Activated T-cell treated with anti-CD3 and anti-CD28 coated beads for 4 hours (primary cell): Measurements from ENCODE around the gene TMCC3.
A peak's percentile ranks its signal among the peaks of the same experiment; 100 is the strongest.
"Not testable (repeated sequence)": the region's sequence is repeated elsewhere in the genome, so short reads cannot be mapped to it uniquely, and the experiment has no call there.

ENCODE experiments used
- DNase-seq: peaks from one replicate; pipeline ENCODE4 v3.0.0-alpha.2; 2020

Gene TMCC3

GRCh38 chr12:94631058-94631457 is 19.3 kb downstream of the TMCC3 start:
- no peak for DNase-seq

DNA sequence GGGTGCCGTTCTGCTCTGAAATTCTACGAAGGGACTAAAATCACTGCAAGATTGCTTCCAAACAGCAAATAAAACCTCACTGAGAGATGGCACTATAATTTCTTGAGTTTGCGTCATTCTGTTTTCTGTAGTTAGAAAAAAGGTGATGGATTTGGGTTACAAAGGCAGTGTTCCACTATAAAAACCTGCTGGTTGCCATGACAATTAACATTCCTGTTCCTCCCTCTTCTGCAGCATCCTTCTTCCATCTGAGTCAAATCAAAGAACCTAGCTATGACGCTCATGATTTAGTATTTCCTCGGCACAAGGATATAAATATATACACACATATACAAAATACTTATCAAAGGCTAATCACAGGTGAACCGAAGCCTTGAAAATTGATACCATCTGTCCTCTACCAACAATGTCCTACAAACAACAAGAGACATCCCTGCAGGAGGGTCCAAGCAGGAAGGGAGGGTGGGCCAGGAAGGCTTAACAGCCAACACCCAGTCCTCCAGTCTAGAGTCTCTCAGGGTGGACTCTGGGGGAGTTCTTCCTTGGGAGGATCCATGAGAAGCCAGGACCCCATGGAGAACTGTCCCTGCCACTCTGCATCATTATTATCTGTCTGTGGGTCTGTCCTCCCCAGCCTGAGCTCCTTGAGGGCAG is 21.4 kb downstream of the TMCC3 start:
- no peak for DNase-seq

DNA sequence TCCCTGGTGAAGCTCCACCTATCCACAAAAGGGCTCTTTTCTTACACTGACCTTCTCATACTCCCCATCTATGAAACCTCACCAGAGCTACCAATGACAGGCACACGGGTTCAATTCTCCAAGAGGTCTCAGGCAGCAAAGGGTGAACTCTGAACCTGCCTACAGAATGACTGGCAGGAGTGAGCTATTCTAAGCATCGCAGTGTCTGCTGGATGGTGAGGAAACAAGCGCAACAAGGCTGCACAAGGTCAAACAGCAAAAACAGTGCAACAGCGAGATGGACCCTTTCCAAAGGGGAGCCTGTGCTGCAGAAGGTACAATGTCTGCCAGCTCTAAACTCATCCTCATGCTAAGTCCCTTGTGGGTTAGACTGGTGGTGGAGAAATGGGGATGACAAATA is 22.0 kb downstream of the TMCC3 start:
- no peak for DNase-seq

DNA sequence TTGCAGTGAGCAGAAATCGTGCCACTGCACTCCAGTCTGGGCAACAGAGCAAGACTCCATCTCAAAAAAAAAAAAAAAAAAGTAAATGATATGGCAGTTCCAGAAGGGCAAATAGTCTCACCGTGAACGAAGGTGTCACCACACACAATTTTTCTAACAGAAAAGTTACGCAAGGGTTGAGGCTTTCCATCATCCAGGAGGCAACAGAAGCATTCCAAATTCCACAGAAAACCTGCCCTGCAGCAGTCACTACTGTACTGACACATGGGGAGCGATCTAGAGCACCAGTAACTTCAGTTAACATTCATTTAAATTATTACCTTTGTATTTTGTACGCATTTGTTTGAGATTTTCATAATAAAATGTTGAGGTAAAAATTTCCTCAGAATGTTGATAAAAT is 24.8 kb downstream of the TMCC3 start:
- no peak for DNase-seq

DNA sequence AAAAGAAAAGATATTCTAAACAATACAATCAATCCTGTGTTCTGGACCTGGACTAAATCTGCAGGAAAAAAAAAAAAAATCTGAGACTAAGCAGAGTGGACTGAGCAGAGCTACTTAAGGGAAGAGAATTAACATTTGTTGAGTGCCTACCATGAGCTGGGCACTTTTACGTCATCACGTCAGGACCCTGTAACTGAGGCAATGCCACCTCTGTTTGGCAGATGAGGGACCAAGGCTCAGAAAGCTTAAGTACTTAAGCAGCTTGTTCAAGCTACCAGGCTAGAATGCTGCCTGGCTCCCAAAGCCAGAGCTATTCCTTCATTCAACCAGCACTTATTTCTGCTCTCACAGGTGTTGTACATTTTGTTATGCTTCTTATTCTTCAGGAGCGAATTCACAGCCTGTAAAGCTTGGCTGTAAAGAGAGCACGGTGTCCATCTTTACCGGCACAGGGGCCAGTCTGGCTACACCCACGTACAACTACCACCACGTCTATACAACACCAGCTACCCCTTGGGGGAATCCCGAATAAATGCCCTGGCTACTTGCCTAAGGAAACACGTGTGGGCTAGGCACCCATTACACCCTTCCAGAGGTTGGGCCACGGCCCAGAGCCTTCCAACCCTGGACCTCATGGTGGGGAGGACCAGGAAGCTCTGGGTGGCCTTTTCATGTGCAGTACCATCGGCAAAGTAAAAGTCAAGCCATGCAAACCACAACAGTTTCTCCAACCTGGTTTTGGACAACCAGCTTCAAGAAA is 27.0 kb downstream of the TMCC3 start:
- DNase-seq, result no peak

DNA sequence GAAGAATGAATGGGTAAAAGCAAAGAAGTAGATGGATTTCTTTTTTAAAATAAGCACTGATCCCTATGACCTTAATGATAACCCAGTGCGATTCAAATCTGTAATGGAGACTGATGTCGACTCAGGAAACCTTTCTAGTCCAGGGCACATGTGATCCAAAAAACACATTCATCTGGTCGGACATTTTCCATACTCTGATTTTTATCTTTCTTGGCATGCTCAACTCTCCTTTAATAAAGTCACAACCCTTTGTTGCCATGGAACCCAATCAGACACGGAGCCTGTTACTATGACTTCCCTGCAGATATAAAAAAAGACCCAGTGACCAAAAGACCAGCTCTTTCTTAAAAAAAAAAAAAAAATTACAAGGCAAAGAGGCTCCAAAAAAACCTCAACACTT is 27.9 kb downstream of the TMCC3 start:
- no peak for DNase-seq

DNA sequence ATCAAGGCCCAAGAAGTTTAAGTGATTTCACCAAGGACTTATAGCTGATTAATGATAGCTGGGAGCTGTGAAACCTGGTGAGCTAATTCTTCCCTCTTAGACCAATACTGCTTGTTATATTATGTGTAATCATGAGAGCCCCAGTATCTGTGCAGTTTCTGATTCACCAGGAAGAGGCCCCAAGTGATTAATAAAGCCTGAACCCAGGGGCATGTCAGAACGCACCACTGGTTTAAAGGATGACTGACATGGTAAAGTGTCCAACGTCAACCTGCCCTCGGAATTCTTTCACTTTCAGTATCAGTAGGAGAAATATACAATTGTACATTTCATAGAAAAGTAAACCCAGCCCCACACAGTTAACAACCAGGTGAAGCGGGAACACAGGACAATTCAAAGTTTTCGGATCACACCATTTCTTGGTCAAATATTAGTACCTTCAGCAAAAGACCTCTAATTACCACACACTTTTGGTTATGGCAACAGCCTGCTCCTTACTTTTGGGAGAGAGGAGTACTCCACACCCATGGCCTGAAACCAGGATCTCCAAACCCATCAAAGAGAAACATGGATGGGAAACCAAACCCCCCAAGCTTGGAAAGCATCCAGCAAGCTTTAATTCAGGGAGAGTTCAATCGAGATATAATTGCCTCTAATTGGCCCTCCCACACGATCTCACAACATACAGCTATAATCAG is 28.5 kb downstream of the TMCC3 start:
- peak; percentile 6 for DNase-seq

- DNase-seq, result no peak
These were observed 29.7 kb downstream of the TMCC3 start for GRCh38 chr12:94620621-94621020.

DNA sequence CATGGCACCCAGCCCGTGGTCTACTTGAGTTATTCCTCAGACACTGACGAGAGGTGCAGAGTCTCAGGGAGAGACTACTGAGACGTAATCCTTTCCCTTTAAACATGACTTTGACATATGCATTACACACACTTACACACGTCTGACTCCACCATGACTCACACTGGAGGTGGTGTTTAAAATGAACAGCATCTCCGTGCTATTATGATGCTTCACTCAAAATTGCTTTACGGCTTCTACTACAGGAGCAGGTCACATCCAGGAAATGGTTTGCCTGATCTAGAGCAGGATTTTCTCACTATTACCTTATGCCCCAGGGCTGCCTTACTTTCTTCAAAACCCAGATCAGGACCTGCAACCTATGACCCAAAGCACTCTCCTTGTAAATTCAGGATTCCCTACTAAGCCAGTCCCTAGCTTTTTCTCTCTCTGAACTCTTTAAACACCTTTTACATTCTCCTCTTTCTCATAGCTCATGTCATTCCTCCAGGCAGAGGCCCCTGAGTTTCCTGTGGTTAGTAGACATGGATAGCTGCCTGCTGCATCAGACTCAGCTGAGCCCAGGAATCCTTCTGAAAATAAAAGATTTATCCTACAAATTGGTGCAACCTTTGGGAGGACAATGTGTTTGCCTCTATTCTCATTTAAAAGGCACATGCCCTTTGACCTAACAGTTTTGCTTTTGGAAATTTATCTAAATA is 31.2 kb downstream of the TMCC3 start:
- DNase-seq, result no peak

- no peak for DNase-seq
These were observed 33.3 kb downstream of the TMCC3 start for GRCh38 chr12:94617101-94617500.

GRCh38 chr12:94616203-94616729 is 34.1 kb downstream of the TMCC3 start:
- DNase-seq, result no peak

DNA sequence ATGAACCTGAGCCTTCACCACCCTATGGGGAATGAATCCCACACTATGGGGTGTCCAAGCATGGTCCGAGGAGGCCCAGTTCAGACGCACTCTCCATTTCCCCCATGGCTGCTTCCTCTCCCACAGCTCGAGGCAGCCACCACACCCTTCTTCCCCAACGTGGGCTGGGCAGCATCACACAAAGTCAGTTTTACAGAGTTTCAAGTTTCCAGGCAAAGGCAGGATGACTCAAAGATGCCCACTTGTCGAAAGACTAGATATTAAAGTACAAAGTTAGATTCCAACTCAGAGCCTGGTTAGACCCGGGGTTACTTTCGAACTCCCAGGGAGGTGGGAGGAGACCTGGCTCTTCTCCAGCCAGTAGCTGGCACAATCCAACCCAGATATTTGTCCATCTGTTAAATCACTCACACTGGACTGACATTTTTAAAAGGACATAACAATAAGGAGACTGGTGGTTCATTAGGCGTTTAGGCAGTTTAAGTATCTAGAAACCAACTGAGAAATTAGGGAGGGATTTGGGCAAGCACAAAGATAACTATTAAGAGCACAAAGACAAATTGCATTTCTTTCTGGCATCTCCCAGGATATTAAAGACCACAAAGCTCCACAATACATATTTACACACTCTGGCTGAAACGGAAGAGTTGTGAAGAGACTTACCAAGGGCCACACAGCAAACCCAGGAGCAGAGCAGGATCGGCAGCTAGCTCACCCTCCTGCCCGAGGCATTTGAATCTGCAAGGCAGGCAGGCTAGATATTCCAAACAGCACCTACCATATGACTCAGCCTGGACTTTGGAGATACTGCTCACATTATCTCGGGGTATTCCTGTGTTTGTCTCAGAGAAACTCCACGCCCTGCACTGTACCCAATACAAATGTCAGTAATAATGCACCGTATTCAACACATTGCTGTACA is 34.8 kb downstream of the TMCC3 start:
- no peak for DNase-seq

- DNase-seq, result no peak
These were observed 36.1 kb downstream of the TMCC3 start for GRCh38 chr12:94614288-94614721.

DNA sequence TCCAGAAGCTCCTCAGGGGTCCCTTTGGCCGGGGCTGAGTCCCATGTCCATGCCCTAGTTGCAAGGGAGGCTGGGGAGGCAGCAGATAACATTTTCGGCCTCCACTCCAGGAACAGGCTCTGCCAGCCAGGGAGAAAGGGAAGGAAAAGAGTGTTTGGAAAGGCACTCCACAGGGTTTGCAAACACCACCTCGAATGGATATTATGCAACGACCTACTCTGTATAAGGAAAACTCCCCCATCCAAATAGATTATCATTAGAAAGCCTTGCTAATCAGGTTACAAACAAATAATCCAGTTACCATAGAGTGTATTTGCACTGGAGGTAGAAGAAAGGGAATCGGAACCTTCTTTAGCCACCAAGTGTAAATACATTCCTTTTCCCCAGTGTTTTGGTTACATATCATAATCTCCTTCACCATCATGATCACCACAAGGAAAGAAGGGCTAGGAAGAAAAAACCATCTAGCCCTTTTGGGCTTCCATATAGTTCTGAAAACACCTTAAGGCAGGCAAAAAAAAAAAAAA is 40.4 kb downstream of the TMCC3 start:
- DNase-seq, result no peak

DNA sequence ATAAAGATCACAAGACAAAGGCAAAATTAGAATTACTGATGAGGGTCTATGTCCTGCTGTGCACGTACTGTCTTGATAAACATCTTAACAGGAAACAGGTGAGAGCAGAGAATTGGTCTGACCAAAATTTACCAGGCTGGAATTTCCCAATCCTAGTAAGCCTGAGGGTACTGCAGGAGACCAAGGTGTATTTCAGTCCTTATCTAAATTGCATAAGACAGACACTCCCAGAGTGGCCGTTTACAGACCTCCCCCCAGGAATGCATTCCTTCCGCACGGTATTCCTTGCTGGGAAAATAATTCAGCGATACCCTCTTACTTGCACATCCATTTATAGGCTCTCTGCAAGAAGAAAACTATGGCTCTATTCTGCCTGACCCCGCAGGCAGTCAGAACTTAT is 43.5 kb downstream of the TMCC3 start:
- not testable (repeated sequence) for DNase-seq

DNA sequence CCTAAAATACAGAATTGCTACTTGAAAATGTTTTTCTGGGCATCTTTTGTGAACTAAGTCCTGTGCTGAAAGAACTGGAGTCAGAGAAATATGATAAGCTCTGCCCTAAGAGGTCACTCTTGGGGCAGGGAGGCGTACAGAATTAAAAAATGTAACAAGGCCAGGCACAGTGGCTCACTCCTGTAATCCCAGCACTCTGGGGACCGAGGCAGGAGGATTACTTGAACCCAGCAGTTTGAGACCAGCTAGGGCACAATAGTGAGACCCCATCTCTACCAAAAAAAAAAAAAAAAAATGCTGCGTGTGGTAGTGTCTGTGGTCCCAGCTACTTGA is 46.0 kb downstream of the TMCC3 start:
- no peak for DNase-seq

DNA sequence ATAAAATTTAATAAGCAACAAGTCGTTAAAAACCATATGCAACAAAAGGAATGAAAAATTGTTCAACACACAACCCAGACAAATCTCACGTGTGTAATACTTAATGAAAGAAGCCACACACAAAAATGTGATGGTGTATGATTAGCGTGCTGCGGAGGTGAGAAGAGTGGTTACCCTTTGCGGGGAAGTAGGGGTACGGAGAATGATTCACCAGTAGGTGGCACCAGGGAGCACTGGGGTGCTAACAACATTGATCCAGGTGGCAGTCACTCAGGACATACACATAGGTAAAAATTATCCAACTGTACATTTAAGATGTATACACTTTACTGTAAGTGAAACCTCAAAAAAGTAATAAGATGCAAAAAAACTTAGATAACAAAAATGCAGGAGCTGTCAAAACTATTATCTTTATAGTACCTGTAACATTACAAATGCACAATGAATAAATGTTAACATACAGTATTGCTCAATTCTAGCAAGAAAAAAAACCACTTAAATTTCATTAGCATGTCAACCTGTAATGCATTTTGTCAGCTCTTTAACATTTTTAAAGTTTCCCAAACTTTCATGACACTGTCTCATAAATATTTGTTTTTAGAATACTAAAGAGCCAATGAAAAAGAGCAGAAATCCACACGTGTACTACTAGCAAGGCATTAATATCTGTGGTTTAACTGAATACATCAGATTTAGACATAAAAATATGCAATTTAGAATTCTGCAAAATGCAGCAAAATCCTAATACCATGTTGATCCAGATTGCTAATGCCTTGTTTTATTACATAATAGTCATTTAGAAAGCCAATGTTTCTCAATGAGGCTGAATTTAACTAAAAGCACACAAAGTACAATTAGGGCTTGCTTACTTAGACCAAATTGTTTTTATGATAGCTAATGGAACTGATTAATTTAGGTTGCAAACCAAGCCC is 46.7 kb downstream of the TMCC3 start:
- peak; percentile 35 for DNase-seq

- DNase-seq, result no peak
These were observed 48.3 kb downstream of the TMCC3 start for GRCh38 chr12:94602024-94602423.

DNA sequence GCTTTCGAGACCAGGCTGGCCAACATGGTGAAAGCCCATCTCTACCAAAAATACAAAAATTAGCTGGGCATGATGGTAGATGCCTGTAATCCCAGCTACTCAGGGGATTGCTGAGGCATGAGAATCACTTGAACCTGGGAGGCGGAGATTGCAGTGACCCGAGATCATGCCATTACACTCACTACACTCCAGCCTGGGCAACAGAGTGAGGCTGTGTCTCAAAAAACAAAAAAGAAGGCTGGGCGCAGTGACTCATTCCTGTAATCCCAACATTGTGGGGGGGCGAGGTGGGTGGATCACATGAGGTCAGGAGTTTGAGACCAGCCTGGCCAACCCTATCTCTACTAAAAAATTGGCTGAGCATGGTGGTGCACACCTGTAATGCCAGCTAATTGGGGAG is 49.0 kb downstream of the TMCC3 start:
- not testable (repeated sequence) for DNase-seq

DNA sequence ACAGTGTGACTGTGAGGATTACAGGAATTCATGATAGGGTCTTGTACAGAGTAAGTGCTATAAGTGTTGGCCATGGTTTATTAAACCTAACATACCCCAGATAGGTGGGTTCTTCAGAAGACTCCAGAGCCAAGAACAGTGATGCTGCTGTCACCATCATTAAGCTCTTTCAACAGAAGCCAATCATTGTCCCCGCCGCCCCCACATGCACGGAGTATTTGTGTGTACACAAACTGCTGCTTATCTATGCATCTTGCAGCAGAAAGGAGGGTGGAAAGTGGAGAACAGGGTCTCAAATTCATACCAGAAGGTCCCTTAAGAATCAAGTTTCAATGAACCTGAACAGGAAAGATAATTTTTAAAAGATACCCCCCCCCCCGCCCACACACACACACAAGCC is 51.2 kb downstream of the TMCC3 start:
- DNase-seq, result no peak

GRCh38 chr12:94597268-94597667 is 53.1 kb downstream of the TMCC3 start:
- DNase-seq, result no peak
